ENCODE measurements around the gene BEAN1.

BEAN1 gene

GRCh38 chr16:66529475-66529874 is 102.4 kb downstream of the BEAN1 start:
- no peak overlapping the region for H3K4me3 ChIP-seq (ENCODE audit: low read length)
- DNase-seq (ENCODE audit: low read depth), result no peak

More at GRCh38 chr16:66529475-66529874, 102.4 kb downstream of the BEAN1 start:
- TF ChIP-seq CTCF (conservative IDR thresholded peaks at IDR 0.05; ENCODE audit: low read length), result no peak
